H1 (cell line): Measurements from ENCODE around the gene BFSP2.

Experiments used
- BCL11A ChIP-seq, 2 experiments: IDR thresholded peaks; one replicate each; pipeline ENCODE4 v1.6.1; 2011; ENCODE audit warnings: low read depth in 2 of 2, low read length in 2 of 2, mild to moderate bottlenecking in 2 of 2
- CTCF ChIP-seq, 3 experiments: IDR thresholded peaks; 1 replicate in 2 of 3; 2 replicates in 1 of 3; pipeline versions ENCODE4 v1.5.1 to v1.6.1; 2011; ENCODE audit warnings: low read length in 3 of 3, mild to moderate bottlenecking in 3 of 3, inconsistent platforms in 2 of 3, low read depth in 1 of 3, moderate library complexity in 1 of 3; ENCODE audit not compliant: insufficient read depth in 1 of 3; ENCODE audit errors: control extremely low read depth in 1 of 3
- EP300 ChIP-seq, 2 experiments: IDR thresholded peaks; 1 replicate in 1 of 2; 2 replicates in 1 of 2; pipeline ENCODE4 v1.6.1; 2011 to 2012; ENCODE audit warnings: low read depth in 2 of 2, low read length in 2 of 2, mild to moderate bottlenecking in 2 of 2, borderline replicate concordance in 1 of 2, inconsistent platforms in 1 of 2, moderate library complexity in 1 of 2
- EZH2 ChIP-seq: fragments of 200-600 bp; sonication (generic); IDR thresholded peaks from 2 replicates; pipeline ENCODE4 v1.7.1; 2012; ENCODE audit warnings: low read depth, mild to moderate bottlenecking, moderate library complexity, low read length, inconsistent platforms; ENCODE audit not compliant: severe bottlenecking
- KDM1A ChIP-seq: fragments of 200-600, 300-600 bp; sonication (generic); IDR thresholded peaks from 2 replicates; pipeline ENCODE4 v1.7.1; 2016; ENCODE audit warnings: mild to moderate bottlenecking, low read length, borderline replicate concordance
- NRF1 ChIP-seq: IDR thresholded peaks from 2 replicates; pipeline ENCODE4 v1.6.1; 2011; ENCODE audit warnings: mild to moderate bottlenecking, low read depth, low read length, improper control_type of control experiment
- TAF1 ChIP-seq: IDR thresholded peaks from 2 replicates; pipeline ENCODE4 v1.6.1; 2011; ENCODE audit warnings: mild to moderate bottlenecking, low read depth, low read length
- USF2 ChIP-seq: IDR thresholded peaks from 2 replicates; pipeline ENCODE4 v1.6.1; 2011; ENCODE audit warnings: low read length, improper control_type of control experiment

DNA sequence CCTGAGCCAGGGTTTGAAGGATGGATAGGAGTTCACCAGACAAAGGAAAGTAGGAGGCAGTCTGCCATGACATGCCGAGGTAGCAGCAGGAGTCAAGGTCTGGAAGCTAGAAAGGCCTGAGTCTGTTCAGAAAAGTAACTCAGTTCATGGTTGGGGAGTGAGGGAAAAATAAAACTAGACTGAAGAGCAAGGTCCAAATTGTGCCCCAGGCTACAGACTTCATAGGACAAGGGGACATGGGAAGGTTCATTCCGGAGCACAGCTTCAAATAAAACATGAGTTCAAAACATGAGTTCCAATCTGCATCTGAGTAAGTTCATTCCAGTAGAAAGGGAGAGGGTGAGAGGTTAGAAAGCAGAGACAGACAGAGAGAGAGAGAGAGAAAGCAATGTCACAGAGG is 39.7 kb downstream of the BFSP2 start:
- no peak for TF ChIP-seq BCL11A (IDR thresholded peaks at IDR 0.05; ENCODE audit: low read depth in 2 of 2, low read length in 2 of 2)
- no peak for TF ChIP-seq EP300 (IDR thresholded peaks at IDR 0.05; ENCODE audit: borderline replicate concordance in 1 of 2, low read depth in 2 of 2, low read length in 2 of 2)
- no peak for TF ChIP-seq USF2
- no peak for TF ChIP-seq CTCF (IDR thresholded peaks at IDR 0.05; ENCODE audit: control extremely low read depth in 1 of 3, insufficient read depth in 1 of 3, low read depth in 1 of 3, low read length in 3 of 3)
- TF ChIP-seq KDM1A: no peak
- no peak for TF ChIP-seq TAF1
- TF ChIP-seq NRF1: no peak
- TF ChIP-seq EZH2: no peak
